Measurements from ENCODE around the gene CIP2A.

GRCh38 chr3:108603691-108604090 is 14.5 kb upstream of the CIP2A start:
- TF ChIP-seq CTCF (IDR thresholded peaks at IDR 0.05) = no peak
- no peak for TF ChIP-seq POLR2A (IDR thresholded peaks at IDR 0.05)
